ENCODE measurements around the gene DLG3.

DNA sequence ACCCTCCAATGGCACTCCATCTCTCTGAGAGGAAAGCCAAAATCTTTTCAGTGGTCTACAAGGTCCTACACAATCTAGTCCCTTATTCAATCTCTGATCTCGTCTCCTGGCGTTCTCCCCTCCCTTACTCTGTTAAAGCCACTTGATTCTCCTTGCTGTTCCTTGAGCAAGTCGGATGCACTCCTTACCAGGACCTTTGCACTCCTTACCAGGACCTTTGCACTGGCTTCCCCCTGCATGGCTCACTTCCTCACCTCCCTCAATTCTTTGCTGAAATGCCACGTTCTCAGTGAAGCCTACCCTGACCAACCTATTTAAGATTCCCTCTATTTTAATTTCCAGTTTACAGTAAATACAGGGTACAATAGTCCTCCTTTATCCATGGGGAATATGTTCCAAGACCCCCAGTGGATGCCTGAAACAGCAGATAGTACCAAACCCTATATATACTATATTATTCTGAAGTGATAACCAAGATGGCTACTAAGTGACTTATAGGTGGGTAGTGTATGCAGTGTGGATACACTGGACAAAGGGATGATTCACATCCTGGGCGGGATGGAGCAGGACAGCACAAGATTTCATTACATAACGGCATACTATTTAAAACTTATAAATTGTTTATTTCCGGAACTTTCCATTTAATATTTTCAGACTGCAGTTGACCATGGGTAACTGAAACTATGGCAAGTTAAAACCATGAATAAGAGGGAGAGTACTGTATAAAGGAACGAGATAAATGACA lies 6.5 kb upstream of the DLG3 start:
- TF ChIP-seq, protein P1, sequence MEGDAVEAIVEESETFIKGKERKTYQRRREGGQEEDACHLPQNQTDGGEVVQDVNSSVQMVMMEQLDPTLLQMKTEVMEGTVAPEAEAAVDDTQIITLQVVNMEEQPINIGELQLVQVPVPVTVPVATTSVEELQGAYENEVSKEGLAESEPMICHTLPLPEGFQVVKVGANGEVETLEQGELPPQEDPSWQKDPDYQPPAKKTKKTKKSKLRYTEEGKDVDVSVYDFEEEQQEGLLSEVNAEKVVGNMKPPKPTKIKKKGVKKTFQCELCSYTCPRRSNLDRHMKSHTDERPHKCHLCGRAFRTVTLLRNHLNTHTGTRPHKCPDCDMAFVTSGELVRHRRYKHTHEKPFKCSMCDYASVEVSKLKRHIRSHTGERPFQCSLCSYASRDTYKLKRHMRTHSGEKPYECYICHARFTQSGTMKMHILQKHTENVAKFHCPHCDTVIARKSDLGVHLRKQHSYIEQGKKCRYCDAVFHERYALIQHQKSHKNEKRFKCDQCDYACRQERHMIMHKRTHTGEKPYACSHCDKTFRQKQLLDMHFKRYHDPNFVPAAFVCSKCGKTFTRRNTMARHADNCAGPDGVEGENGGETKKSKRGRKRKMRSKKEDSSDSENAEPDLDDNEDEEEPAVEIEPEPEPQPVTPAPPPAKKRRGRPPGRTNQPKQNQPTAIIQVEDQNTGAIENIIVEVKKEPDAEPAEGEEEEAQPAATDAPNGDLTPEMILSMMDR (IDR thresholded peaks at IDR 0.05) = no peak
- no peak for TF ChIP-seq ESRRA (IDR thresholded peaks at IDR 0.05; ENCODE audit: borderline replicate concordance, low read length)
- no peak for TF ChIP-seq RNF2 (IDR thresholded peaks at IDR 0.05; ENCODE audit: borderline replicate concordance, low read depth)
- no peak for TF ChIP-seq EP300 (IDR thresholded peaks at IDR 0.05)
- TF ChIP-seq MAFK (IDR thresholded peaks at IDR 0.05; ENCODE audit: partially characterized antibody) = no peak
- TF ChIP-seq, protein P2, sequence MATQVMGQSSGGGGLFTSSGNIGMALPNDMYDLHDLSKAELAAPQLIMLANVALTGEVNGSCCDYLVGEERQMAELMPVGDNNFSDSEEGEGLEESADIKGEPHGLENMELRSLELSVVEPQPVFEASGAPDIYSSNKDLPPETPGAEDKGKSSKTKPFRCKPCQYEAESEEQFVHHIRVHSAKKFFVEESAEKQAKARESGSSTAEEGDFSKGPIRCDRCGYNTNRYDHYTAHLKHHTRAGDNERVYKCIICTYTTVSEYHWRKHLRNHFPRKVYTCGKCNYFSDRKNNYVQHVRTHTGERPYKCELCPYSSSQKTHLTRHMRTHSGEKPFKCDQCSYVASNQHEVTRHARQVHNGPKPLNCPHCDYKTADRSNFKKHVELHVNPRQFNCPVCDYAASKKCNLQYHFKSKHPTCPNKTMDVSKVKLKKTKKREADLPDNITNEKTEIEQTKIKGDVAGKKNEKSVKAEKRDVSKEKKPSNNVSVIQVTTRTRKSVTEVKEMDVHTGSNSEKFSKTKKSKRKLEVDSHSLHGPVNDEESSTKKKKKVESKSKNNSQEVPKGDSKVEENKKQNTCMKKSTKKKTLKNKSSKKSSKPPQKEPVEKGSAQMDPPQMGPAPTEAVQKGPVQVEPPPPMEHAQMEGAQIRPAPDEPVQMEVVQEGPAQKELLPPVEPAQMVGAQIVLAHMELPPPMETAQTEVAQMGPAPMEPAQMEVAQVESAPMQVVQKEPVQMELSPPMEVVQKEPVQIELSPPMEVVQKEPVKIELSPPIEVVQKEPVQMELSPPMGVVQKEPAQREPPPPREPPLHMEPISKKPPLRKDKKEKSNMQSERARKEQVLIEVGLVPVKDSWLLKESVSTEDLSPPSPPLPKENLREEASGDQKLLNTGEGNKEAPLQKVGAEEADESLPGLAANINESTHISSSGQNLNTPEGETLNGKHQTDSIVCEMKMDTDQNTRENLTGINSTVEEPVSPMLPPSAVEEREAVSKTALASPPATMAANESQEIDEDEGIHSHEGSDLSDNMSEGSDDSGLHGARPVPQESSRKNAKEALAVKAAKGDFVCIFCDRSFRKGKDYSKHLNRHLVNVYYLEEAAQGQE (IDR thresholded peaks at IDR 0.05) = no peak
- TF ChIP-seq, protein P3, sequence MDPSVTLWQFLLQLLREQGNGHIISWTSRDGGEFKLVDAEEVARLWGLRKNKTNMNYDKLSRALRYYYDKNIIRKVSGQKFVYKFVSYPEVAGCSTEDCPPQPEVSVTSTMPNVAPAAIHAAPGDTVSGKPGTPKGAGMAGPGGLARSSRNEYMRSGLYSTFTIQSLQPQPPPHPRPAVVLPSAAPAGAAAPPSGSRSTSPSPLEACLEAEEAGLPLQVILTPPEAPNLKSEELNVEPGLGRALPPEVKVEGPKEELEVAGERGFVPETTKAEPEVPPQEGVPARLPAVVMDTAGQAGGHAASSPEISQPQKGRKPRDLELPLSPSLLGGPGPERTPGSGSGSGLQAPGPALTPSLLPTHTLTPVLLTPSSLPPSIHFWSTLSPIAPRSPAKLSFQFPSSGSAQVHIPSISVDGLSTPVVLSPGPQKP (IDR thresholded peaks at IDR 0.05; ENCODE audit: low read depth, low read length) = no peak
- no peak for TF ChIP-seq HEYL (CRISPR knock-in tag; IDR thresholded peaks at IDR 0.05)
- no peak for TF ChIP-seq RFX5 (IDR thresholded peaks at IDR 0.05)
- no peak for TF ChIP-seq KDM1A (IDR thresholded peaks at IDR 0.05; ENCODE audit: low read depth)
- no peak for TF ChIP-seq MYC (IDR thresholded peaks at IDR 0.05; ENCODE audit: borderline replicate concordance, low read length)
